Measurements from ENCODE around the gene FBXO21. TPM values are rescaled to one million over a fixed set of nuclear protein-coding genes. Genes with fewer than 3 reads are reported as not detected.

FBXO21 gene
- total RNA-seq, 2 experiments from 2014 or later, result 21.5 to 26.0 TPM

DNA sequence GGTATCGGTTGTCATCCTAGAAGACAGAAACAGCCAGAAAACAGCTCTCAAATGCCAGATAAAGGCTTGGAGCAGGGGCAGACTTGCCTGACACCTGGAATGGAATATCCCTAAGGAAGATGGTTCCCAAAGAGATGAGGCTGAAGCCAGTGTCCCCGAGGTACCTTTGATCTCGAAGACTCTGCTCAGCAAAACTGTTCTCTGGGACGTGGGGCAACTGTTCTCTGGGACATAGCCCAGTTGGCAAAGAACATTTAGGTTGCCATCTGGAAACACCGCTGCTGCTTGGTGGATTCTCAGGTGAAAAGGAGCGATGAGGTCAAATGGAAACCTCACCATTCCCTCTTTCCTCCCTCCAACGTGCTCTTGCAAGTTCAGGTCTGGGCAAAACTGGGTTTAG is 27.9 kb upstream of the FBXO21 start:
- ATAC-seq, result no peak
- Mint-ChIP-seq H3K36me3 (ENCODE audit: low read depth) (no peaks in the 10 kb centered on the region), H3K9me3 (no peaks in the 10 kb centered on the region), H3K4me1 (ENCODE audit: low read depth) (no peaks in the 10 kb centered on the region), H3K27ac (no peak overlapping the region), H3K4me3 (no peak overlapping the region), H3K27me3 (peaks cover 6% of the 10 kb centered on the region)
- intact Hi-C loops (cut with micrococcal nuclease), result no loop called here
- TF ChIP-seq, protein P1, sequence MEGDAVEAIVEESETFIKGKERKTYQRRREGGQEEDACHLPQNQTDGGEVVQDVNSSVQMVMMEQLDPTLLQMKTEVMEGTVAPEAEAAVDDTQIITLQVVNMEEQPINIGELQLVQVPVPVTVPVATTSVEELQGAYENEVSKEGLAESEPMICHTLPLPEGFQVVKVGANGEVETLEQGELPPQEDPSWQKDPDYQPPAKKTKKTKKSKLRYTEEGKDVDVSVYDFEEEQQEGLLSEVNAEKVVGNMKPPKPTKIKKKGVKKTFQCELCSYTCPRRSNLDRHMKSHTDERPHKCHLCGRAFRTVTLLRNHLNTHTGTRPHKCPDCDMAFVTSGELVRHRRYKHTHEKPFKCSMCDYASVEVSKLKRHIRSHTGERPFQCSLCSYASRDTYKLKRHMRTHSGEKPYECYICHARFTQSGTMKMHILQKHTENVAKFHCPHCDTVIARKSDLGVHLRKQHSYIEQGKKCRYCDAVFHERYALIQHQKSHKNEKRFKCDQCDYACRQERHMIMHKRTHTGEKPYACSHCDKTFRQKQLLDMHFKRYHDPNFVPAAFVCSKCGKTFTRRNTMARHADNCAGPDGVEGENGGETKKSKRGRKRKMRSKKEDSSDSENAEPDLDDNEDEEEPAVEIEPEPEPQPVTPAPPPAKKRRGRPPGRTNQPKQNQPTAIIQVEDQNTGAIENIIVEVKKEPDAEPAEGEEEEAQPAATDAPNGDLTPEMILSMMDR (IDR thresholded peaks at IDR 0.05), result no peak
- POLR2A ChIA-PET, result no interaction called here
- no peak for DNase-seq
- CTCF ChIA-PET, result no interaction called here

DNA sequence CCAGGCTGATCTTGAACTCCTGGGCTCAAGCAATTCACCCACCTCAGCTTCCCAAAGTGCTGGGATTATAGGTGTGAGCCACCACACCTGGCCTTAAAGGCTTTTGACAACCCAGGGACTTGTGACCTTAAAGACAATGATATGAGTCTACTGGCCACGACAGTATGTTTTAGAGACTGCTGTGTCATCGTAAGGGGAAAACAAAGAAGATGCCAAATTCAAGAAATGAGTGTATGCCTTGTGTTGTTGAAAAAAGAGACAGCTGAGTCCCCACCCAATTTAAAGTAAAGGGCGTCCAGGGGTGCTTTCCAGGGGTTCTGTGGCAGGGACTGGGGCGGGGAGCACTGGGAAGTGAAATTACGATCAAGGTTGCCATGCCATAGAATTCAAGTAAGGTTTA is 26.4 kb upstream of the FBXO21 start:
- ATAC-seq (no peak), DNase-seq (no peak)
- H3K4me3 Mint-ChIP-seq, result no peak overlapping the region
- TF ChIP-seq, protein P1 (IDR thresholded peaks at IDR 0.05), result no peak
- no peaks in the 10 kb centered on the region for H3K9me3 Mint-ChIP-seq
- POLR2A ChIA-PET, result no interaction called here
- H3K4me1 Mint-ChIP-seq (ENCODE audit: low read depth), result no peaks in the 10 kb centered on the region
- H3K27me3 Mint-ChIP-seq, result peaks cover 6% of the 10 kb centered on the region
- no peaks in the 10 kb centered on the region for H3K36me3 Mint-ChIP-seq (ENCODE audit: low read depth)
- H3K27ac Mint-ChIP-seq, result no peak overlapping the region
- intact Hi-C loops (cut with micrococcal nuclease), result no loop called here
- CTCF ChIA-PET, result interaction anchor here (0.6 kb wide), 1 partner anchor 364 kb away, joined by 5 read pairs; no protein-coding TSS in a partner anchor

- intact Hi-C loops (cut with micrococcal nuclease), result loop anchor here (5.0 kb wide), 2 partner anchors 373 to 623 kb away; no protein-coding TSS in a partner anchor
- Mint-ChIP-seq H3K9me3 (no peaks in the 10 kb centered on the region), H3K4me1 (ENCODE audit: low read depth) (no peaks in the 10 kb centered on the region), H3K36me3 (ENCODE audit: low read depth) (no peaks in the 10 kb centered on the region), H3K4me3 (no peak overlapping the region), H3K27ac (no peak overlapping the region), H3K27me3 (peaks cover 6% of the 10 kb centered on the region)
- POLR2A ChIA-PET, result no interaction called here
- ATAC-seq, result no peak
- DNase-seq, result no peak
- CTCF ChIA-PET, result no interaction called here
- TF ChIP-seq, protein P1 (IDR thresholded peaks at IDR 0.05), result no peak
Measured at GRCh38 chr12:117214797-117215196, 24.5 kb upstream of the FBXO21 start.

DNA sequence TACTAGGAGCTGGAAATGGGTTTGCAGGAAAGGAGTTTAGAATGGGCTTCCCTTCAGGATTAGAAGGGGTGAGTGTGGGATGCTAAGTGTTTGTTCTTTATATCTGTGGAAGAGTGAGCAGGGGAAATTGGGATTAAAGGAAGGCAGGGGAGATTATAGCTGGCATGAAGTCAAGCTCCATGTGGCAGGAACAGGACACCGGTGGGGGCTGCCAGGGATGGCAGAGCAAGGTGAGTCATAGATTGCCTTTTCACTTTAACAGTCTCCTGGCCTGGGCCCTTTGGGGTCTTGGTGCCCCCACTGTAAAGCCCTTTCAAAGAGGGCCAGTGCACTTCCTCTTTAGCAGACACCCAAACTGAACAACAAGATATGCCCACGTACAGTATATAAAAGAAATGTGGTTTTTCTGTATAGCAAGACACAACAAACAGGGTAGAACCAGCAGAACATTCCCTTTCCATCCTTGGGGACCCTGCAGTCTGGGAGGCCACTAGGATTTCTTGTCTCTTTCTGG is 23.1 kb upstream of the FBXO21 start:
- no peak overlapping the region for H3K4me3 Mint-ChIP-seq
- H3K36me3 Mint-ChIP-seq (ENCODE audit: low read depth), result no peaks in the 10 kb centered on the region
- CTCF ChIA-PET, result interaction anchor here (0.9 to 3.0 kb wide), 15 partner anchors 7 to 644 kb away, joined by 3 to 22 read pairs (median 5); no protein-coding TSS in a partner anchor
- no peak overlapping the region for H3K27ac Mint-ChIP-seq
- H3K9me3 Mint-ChIP-seq, result no peaks in the 10 kb centered on the region
- POLR2A ChIA-PET, result no interaction called here
- peaks cover 4% of the 10 kb centered on the region for H3K27me3 Mint-ChIP-seq
- no peak for ATAC-seq
- DNase-seq, result no peak
- TF ChIP-seq, protein P1 (IDR thresholded peaks at IDR 0.05), result no peak
- H3K4me1 Mint-ChIP-seq (ENCODE audit: low read depth), result no peaks in the 10 kb centered on the region
- intact Hi-C loops (cut with micrococcal nuclease), result loop anchor here (5.0 kb wide), 2 partner anchors 374 to 624 kb away; no protein-coding TSS in a partner anchor

DNA sequence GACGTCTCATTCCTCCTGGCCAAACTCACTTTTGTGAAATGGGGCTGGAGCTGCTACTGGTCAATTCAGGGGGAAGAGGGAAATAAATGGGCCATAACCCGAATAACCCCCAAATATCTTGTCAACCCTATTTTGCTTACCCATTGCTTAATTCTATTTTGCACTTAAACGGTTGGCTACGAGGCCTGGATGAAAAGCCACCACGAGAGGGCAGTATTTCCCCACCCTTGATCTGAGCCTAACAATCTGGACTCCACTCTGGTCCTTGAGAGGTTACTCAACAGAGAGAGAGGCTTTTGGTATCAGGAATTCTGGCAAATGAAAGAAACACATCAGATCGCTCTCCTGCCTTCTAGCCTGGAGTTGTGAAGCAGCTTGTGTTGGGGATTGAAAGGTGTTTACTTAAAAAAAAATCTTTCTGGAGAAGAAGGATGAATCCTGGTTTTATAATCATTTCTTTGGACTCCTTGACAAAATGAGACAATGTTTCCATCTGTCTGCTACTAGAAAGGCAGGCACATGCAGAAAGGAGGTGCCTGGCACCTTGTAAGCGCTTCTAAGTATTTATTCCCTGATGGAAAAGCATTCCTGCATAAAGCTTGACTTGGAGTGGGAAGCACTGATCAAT is 22.4 kb upstream of the FBXO21 start:
- Mint-ChIP-seq H3K4me3 (no peak overlapping the region), H3K27me3 (peaks cover 9% of the 10 kb centered on the region), H3K4me1 (ENCODE audit: low read depth) (no peaks in the 10 kb centered on the region), H3K9me3 (no peaks in the 10 kb centered on the region), H3K36me3 (ENCODE audit: low read depth) (no peaks in the 10 kb centered on the region), H3K27ac (no peak overlapping the region)
- DNase-seq (peak; percentile 83), ATAC-seq (peak; percentile 42)
- TF ChIP-seq, protein P1 (IDR thresholded peaks at IDR 0.05), result peak; percentile 79
- ChIA-PET CTCF (interaction anchor here (0.8 to 3.0 kb wide), 18 partner anchors 8 to 645 kb away, joined by 3 to 22 read pairs (median 5); no protein-coding TSS in a partner anchor), POLR2A (no interaction called here)
- intact Hi-C loops (cut with micrococcal nuclease), result loop anchor here (5.0 kb wide), 2 partner anchors 375 to 625 kb away; no protein-coding TSS in a partner anchor
